HG03442 (cell line): ENCODE results near the gene COA5.

Experiments
- ATAC-seq: cut with Tn5 transposase; IDR thresholded peaks from one replicate; pipeline ENCODE4 v1.9.1; 2021; ENCODE audit warnings: mild to moderate bottlenecking, moderate library complexity; ENCODE audit not compliant: unreplicated experiment

COA5 gene

GRCh38 chr2:98554116-98554861 lies 54.0 kb downstream of the COA5 start:
- ATAC-seq: no peak

GRCh38 chr2:98552499-98553179 lies 55.7 kb downstream of the COA5 start:
- no peak for ATAC-seq

- ATAC-seq: no peak
These were observed 57.0 kb downstream of the COA5 start for GRCh38 chr2:98551316-98551715.

GRCh38 chr2:98550165-98550564 lies 58.1 kb downstream of the COA5 start:
- ATAC-seq: no peak
